Astrocyte (in vitro differentiated cells and primary cell): ENCODE results near the gene CEP89.

Experiments used
- CTCF ChIP-seq: IDR thresholded peaks from 2 replicates; pipeline ENCODE4 v1.5.1; 2011; ENCODE audit warnings: low read depth, mild to moderate bottlenecking, inconsistent platforms, low read length, moderate library complexity; ENCODE audit not compliant: insufficient read depth
- EZH2 ChIP-seq: IDR thresholded peaks from 2 replicates; pipeline ENCODE4 v1.6.1; 2012; ENCODE audit warnings: mild to moderate bottlenecking, low read length, inconsistent platforms; ENCODE audit not compliant: insufficient read depth

GRCh38 chr19:32830231-32831014 lies 141.3 kb downstream of the CEP89 start:
- no peak for TF ChIP-seq CTCF
- TF ChIP-seq EZH2 = no peak
